Spleen (tissue), 7 donors: ENCODE data around the gene C11orf65.

ENCODE experiments used
- POLR2A ChIP-seq, 3 donors: fragments of 450-650 bp; IDR thresholded peaks; one replicate each; pipeline ENCODE4 v1.5.1; 2017; ENCODE audit warnings: antibody characterized with exemption in 3 of 3, mild to moderate bottlenecking in 1 of 3
- TF ChIP-seq, protein P1 (sequence below), 11 experiments: fragments of 200-600 bp in 7 of 11; fragments of 450-650 bp in 4 of 11; sonication (generic) in 4 of 11; IDR thresholded peaks in 8 of 11; conservative IDR thresholded peaks in 3 of 11; 1 replicate in 7 of 11; 2 replicates in 4 of 11; pipeline versions ENCODE4 v1.4.0 to v1.8.0; 2016 to 2021; ENCODE audit warnings: antibody characterized with exemption in 11 of 11, inconsistent platforms in 4 of 11, mild to moderate bottlenecking in 1 of 11
- donor health status: DM: no; HTN: no; CAD: no; lungs with moderate emphysema.
- donor health status: DM: no; HTN: no; CAD: no.
- donor health status: DM: no; HTN: no; CAD: no.

DNA sequence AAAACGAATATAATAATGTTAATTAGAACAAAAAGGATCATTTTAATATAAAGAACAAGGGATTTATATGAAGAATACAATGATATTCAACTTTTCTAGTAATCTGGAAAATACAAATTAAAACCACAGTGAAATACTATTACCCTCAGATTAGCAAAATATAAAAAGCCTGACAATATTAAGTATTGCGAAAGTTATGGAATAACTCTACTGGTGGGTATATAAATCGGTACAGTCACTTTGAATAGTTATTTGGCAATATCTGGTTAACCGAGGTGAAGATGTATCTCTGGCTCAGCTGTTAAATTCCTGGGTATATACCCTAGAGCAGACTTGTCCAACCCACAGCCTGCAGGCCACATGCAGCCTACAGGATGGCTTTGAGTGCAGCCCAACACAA, 125.7 kb downstream of the C11orf65 start:
- TF ChIP-seq, protein P1, sequence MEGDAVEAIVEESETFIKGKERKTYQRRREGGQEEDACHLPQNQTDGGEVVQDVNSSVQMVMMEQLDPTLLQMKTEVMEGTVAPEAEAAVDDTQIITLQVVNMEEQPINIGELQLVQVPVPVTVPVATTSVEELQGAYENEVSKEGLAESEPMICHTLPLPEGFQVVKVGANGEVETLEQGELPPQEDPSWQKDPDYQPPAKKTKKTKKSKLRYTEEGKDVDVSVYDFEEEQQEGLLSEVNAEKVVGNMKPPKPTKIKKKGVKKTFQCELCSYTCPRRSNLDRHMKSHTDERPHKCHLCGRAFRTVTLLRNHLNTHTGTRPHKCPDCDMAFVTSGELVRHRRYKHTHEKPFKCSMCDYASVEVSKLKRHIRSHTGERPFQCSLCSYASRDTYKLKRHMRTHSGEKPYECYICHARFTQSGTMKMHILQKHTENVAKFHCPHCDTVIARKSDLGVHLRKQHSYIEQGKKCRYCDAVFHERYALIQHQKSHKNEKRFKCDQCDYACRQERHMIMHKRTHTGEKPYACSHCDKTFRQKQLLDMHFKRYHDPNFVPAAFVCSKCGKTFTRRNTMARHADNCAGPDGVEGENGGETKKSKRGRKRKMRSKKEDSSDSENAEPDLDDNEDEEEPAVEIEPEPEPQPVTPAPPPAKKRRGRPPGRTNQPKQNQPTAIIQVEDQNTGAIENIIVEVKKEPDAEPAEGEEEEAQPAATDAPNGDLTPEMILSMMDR (IDR thresholded peaks at IDR 0.05 in 8 of 11, conservative IDR thresholded peaks at IDR 0.05 in 3 of 11), result no peak
- no peak for TF ChIP-seq POLR2A (IDR thresholded peaks at IDR 0.05)
